Measurements from ENCODE around the gene UBE2G2. TPM values are rescaled to one million over a fixed set of nuclear protein-coding genes. Genes with fewer than 3 reads are reported as not detected.
A peak's percentile ranks its signal among the peaks of the same experiment; 100 is the strongest.

UBE2G2 gene
- total RNA-seq, 1 experiment from 2014 or later: 121 TPM

DNA sequence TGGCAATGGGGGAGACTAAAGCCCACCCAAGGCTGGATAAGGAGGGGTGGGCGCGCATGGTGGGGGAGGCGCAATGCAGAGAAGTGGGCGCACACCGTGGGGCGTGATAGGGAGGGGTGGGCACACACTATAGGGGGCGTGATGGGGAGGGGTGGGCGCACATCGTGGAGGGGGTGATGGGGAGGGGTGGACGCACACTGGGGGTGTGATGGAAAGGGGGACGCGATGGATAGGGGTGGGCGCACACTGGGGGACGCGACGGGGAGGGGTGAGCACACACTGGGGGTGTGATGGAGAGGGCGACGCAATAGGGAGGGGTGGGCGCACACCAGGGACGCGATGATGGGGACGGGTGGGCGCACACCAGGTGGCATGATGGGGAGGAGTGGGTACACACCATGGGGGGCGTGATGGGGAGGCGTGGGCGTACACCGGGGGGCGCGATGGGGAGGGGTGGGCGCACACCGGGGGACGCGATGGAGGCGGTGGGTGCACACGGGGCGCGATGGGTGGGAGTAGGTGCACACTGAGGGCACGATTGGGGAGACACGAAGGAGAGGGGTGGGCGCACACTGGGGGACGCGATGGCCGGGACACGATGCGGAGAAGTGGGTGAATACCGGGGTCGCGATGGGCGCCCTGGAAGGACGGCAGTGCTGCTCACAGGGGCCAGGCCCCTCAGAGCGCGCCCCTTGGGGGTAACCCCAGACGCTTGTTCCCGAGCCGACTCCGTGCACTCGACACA, 15.3 kb upstream of the UBE2G2 start:
- Histone ChIP-seq H4K8ac (replicated peaks; ENCODE audit: insufficient read length, low read depth, low read length) (no peak overlapping the region), H4K20me1 (ENCODE audit: control insufficient read depth, insufficient read depth, insufficient read length) (no peaks in the 10 kb centered on the region), H3K4me2 (ENCODE audit: insufficient read depth, insufficient read length, low read length) (peak overlapping the region; percentile 49), H3K14ac (ENCODE audit: insufficient read depth, low read length) (0 out of 2 replicates have a peak overlapping the region, but pooled peaks have one; percentile 3), H2AFZ (ENCODE audit: low read length) (no peak overlapping the region), H3K4ac (ENCODE audit: low read depth, low read length) (no peak overlapping the region), H3K23me2 (ENCODE audit: insufficient read length, low read depth, low read length, poor library complexity, severe bottlenecking) (peaks cover 8% of the 10 kb centered on the region), H3K79me2 (ENCODE audit: insufficient read depth, low read length) (peaks cover 2% of the 10 kb centered on the region; the same call in 1 of the 2 replicates), H2BK5ac (ENCODE audit: insufficient read length, low read length) (no peak overlapping the region), H3T11ph (ENCODE audit: low read length) (no peak overlapping the region), H3K79me1 (ENCODE audit: insufficient read depth, low read depth, low read length, poor library complexity, severe bottlenecking) (peaks cover 2% of the 10 kb centered on the region), H3K18ac (ENCODE audit: insufficient read length, low read depth, low read length) (no peak overlapping the region), H2BK120ac (ENCODE audit: low read depth, low read length, poor library complexity, severe bottlenecking) (no peak overlapping the region), H3K27me3 (ENCODE audit: insufficient read depth, low read length) (no peaks in the 10 kb centered on the region; the same call in 1 of the 2 replicates), H3K9me3 (ENCODE audit: control insufficient read depth, low read depth, low read length) (peaks cover 12% of the 10 kb centered on the region), H3K4me1 (ENCODE audit: insufficient read depth, low read length) (no peaks in the 10 kb centered on the region), H4K91ac (ENCODE audit: insufficient read length, low read depth, low read length) (no peak overlapping the region), H3K9ac (ENCODE audit: extremely low read depth, insufficient read length, low read length) (peak overlapping the region; percentile 8), H3K27ac (ENCODE audit: insufficient read length, low read depth, low read length) (no peak overlapping the region), H2BK15ac (ENCODE audit: low read depth, low read length) (no peak overlapping the region), H2BK20ac (ENCODE audit: low read depth, low read length, poor library complexity, severe bottlenecking) (no peak overlapping the region), H3K56ac (ENCODE audit: insufficient read length, low read depth, low read length) (no peak overlapping the region), H2AK5ac (ENCODE audit: insufficient read length, low read length) (no peak overlapping the region), H4K5ac (ENCODE audit: insufficient read length, low read depth, low read length) (no peak overlapping the region), H3K23ac (ENCODE audit: insufficient read length, low read depth, low read length) (no peak overlapping the region), H2BK12ac (ENCODE audit: insufficient read length, low read depth, low read length) (no peak overlapping the region)
- TF ChIP-seq, protein P1, sequence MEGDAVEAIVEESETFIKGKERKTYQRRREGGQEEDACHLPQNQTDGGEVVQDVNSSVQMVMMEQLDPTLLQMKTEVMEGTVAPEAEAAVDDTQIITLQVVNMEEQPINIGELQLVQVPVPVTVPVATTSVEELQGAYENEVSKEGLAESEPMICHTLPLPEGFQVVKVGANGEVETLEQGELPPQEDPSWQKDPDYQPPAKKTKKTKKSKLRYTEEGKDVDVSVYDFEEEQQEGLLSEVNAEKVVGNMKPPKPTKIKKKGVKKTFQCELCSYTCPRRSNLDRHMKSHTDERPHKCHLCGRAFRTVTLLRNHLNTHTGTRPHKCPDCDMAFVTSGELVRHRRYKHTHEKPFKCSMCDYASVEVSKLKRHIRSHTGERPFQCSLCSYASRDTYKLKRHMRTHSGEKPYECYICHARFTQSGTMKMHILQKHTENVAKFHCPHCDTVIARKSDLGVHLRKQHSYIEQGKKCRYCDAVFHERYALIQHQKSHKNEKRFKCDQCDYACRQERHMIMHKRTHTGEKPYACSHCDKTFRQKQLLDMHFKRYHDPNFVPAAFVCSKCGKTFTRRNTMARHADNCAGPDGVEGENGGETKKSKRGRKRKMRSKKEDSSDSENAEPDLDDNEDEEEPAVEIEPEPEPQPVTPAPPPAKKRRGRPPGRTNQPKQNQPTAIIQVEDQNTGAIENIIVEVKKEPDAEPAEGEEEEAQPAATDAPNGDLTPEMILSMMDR (conservative IDR thresholded peaks at IDR 0.05): no peak
- Mint-ChIP-seq H3K4me3 (peak overlapping the region; percentile 65 to 79), H3K27ac (no peak overlapping the region), H3K27me3 (ENCODE audit: low read depth) (peaks cover 25% of the 10 kb centered on the region), H3K4me1 (peaks cover 15 to 20% of the 10 kb centered on the region in 2 experiments), H3K36me3 (ENCODE audit: insufficient read depth in 1 of 3, low read depth in 3 of 3) (peaks cover 11 to 24% (median 19%) of the 10 kb centered on the region in 3 experiments), H3K9me3 (peaks cover 22 to 25% of the 10 kb centered on the region in 2 experiments)
- no peak for DNase-seq
- no CpG with 5 or more reads among the region's 57 CpGs for WGBS (ENCODE audit: extremely low coverage, insufficient read length, low lambda C conversion rate)

All from H9 (cell line).